Suprapubic skin (tissue), 4 donors: ENCODE results near the gene KHDC4. TPM values are rescaled to one million over a fixed set of nuclear protein-coding genes. Genes with fewer than 3 reads are reported as not detected.

Experiments used
- DNase-seq, 2 donors: peaks; one replicate each; pipeline ENCODE4 v3.0.0-alpha.2; 2019; ENCODE audit warnings: low spot score in 2 of 2
- H3K27ac ChIP-seq: fragments of 200-600 bp; sonication (generic); one replicate; pipeline ENCODE4 v1.5.1; 2019
- H3K27me3 ChIP-seq: fragments of 200-600 bp; sonication (generic); one replicate; pipeline ENCODE4 v1.5.1; 2019
- H3K36me3 ChIP-seq: fragments of 200-600 bp; sonication (generic); one replicate; pipeline ENCODE4 v1.5.1; 2019
- H3K4me1 ChIP-seq: fragments of 200-600 bp; sonication (generic); one replicate; pipeline ENCODE4 v1.5.1; 2019
- H3K4me3 ChIP-seq: fragments of 200-600 bp; sonication (generic); one replicate; pipeline ENCODE4 v1.5.1; 2019; ENCODE audit warnings: mild to moderate bottlenecking
- H3K9me3 ChIP-seq: fragments of 200-600 bp; sonication (generic); one replicate; pipeline ENCODE4 v1.5.1; 2019
- CTCF ChIP-seq, 2 donors: fragments of 200-600 bp in 1 of 2; fragments of 450-650 bp in 1 of 2; sonication (generic) in 1 of 2; IDR thresholded peaks; one replicate each; pipeline ENCODE4 v1.5.1; 2016 to 2019; ENCODE audit warnings: antibody characterized with exemption in 2 of 2, mild to moderate bottlenecking in 1 of 2, moderate library complexity in 1 of 2
- EP300 ChIP-seq: sonication (generic); formaldehyde crosslinking; IDR thresholded peaks from one replicate; pipeline ENCODE4 v1.6.1; 2017; ENCODE audit warnings: antibody characterized with exemption
- POLR2A ChIP-seq, 2 donors: fragments of 450-650 bp; IDR thresholded peaks; one replicate each; pipeline ENCODE4 v1.6.1; 2017; ENCODE audit warnings: antibody characterized with exemption in 2 of 2, mild to moderate bottlenecking in 2 of 2, moderate library complexity in 2 of 2
- POLR2AphosphoS5 ChIP-seq, 3 donors: sonication (generic); formaldehyde crosslinking; IDR thresholded peaks; one replicate each; pipeline ENCODE4 v1.6.1; 2017; ENCODE audit warnings: antibody characterized with exemption in 3 of 3
- WGBS: methylation state at CpG from one replicate; pipeline ENCODE4 v1.1.5; 2018; 5-methylcytosine and 5-hydroxymethylcytosine counted together
- total RNA-seq, 4 donors: library from RNA; depleted of rRNA; stranded (reverse); fragments of >200 nt; gene quantifications; one replicate each; pipeline ENCODE4 v1.1.0, GENCODE V29; 2016

KHDC4 gene
- total RNA-seq, 4 donors from 2014 or later = 33.6 to 116 (median 50.3) TPM

DNA sequence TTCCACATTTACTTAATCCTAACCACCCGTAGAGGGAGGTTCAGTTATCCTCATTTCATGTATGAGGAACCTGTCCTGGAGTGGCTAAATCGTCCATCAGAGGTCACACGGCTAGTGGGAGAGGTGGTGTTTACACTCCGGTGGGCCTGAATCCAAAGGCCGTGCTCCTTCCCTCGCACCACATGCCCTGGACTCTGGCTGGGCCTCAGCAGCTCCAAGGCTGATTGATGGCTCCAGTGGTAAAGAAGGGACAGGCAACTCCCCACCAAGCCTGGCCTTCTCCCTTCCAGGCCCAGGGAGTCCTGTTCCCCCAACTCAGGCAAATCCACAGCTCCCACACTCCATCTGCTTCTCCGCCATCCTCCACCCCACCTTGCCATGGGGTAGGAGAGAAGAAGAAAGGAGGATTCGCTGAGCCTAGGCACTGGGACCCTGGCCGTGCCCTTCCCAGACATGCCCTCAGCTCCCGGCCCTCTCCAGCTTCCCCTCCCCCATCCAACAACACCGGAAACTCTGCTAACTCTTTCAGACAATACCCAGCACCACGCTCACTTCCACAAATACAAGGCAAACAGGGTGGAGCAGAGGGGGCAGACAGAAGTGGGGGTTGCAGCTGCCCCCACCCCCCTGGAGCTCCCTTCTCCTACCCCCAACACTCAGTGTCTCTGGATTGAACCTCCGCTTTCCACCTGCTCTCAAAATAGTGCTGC is 33.3 kb upstream of the KHDC4 start:
- Histone ChIP-seq H3K4me1 (peaks cover 60% of the 10 kb centered on the region), H3K27me3 (no peaks in the 10 kb centered on the region), H3K9me3 (no peaks in the 10 kb centered on the region), H3K4me3 (no peak overlapping the region), H3K27ac (peak overlapping the region; percentile 63), H3K36me3 (peaks cover 66% of the 10 kb centered on the region)
- TF ChIP-seq EP300 = no peak
- TF ChIP-seq POLR2A (IDR thresholded peaks at IDR 0.05) = no peak
- TF ChIP-seq POLR2AphosphoS5 (IDR thresholded peaks at IDR 0.05) = no peak
- TF ChIP-seq CTCF (IDR thresholded peaks at IDR 0.05) = no peak
- 66% methylated on average over 13 of the region's 13 CpGs for WGBS
- no peak for DNase-seq

- H3K36me3 ChIP-seq = peaks cover 73% of the 10 kb centered on the region
- H3K27me3 ChIP-seq = no peaks in the 10 kb centered on the region
- peaks cover 60% of the 10 kb centered on the region for H3K4me1 ChIP-seq
- no peak for DNase-seq
- H3K4me3 ChIP-seq = no peak overlapping the region
- H3K9me3 ChIP-seq = no peaks in the 10 kb centered on the region
- 65% methylated on average over 7 of the region's 7 CpGs for WGBS
- TF ChIP-seq CTCF (IDR thresholded peaks at IDR 0.05) (no peak), POLR2AphosphoS5 (IDR thresholded peaks at IDR 0.05) (no peak), POLR2A (IDR thresholded peaks at IDR 0.05) (no peak), EP300 (no peak)
- peak overlapping the region; percentile 1 for H3K27ac ChIP-seq
Observed at GRCh38 chr1:155966750-155967149, 32.5 kb upstream of the KHDC4 start.

DNA sequence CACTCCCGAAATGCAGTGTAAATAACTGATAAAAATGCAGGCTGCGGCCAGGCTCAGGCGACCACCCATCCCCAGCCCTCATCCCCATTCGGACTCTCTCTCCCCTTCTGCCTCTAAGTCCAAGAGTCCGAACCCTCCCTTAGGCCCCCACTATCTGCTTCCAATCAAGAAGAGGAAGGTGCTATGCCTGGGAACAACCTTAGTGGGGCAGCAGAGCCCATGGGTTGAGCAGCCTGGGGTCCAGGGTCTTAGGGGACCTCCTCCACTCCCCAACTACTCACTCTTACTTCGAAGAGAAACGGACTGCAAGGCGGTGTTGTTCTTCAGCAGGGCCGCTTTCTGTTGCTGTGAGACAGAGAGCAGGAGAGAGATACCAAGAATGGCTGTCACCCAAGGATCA is 31.9 kb upstream of the KHDC4 start:
- H3K4me1 ChIP-seq = peaks cover 59% of the 10 kb centered on the region
- no peaks in the 10 kb centered on the region for H3K9me3 ChIP-seq
- no peak overlapping the region for H3K4me3 ChIP-seq
- 83% methylated on average over 9 of the region's 9 CpGs for WGBS
- TF ChIP-seq POLR2A (IDR thresholded peaks at IDR 0.05) (no peak), POLR2AphosphoS5 (IDR thresholded peaks at IDR 0.05) (no peak), CTCF (IDR thresholded peaks at IDR 0.05) (no peak), EP300 (no peak)
- no peak for DNase-seq
- H3K27me3 ChIP-seq = no peaks in the 10 kb centered on the region
- peak overlapping the region; percentile 1 for H3K27ac ChIP-seq
- peaks cover 79% of the 10 kb centered on the region for H3K36me3 ChIP-seq

DNA sequence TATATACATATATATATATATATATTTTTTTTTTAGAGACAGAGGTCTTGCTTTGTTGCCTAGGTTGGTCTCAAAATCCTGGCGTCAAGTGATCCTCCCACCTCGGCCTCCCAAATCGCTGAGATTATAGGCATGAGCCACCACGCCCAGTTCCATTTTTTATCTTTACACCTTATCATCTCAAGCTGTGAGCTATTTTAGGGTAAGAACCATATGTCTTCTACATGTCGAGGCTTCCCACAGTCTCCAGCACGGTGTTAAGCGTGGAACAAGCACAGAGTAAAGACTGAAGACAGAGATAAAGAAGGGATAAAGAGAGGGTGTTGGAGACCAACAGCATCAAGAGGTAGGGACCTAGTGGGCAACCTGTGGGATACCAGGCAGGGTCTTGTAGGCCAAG is 30.0 kb upstream of the KHDC4 start:
- TF ChIP-seq POLR2A (IDR thresholded peaks at IDR 0.05) (no peak), POLR2AphosphoS5 (IDR thresholded peaks at IDR 0.05) (no peak), EP300 (no peak), CTCF (IDR thresholded peaks at IDR 0.05) (no peak)
- peaks cover 95% of the 10 kb centered on the region for H3K36me3 ChIP-seq
- peaks cover 40% of the 10 kb centered on the region for H3K4me1 ChIP-seq
- no peaks in the 10 kb centered on the region for H3K9me3 ChIP-seq
- H3K27me3 ChIP-seq = no peaks in the 10 kb centered on the region
- no peak for DNase-seq
- no peak overlapping the region for H3K27ac ChIP-seq
- H3K4me3 ChIP-seq = no peak overlapping the region
- WGBS = 86% methylated on average over 7 of the region's 7 CpGs

- WGBS = 77% methylated on average over 18 of the region's 18 CpGs
- Histone ChIP-seq H3K4me3 (no peak overlapping the region), H3K27ac (no peak overlapping the region), H3K27me3 (no peaks in the 10 kb centered on the region), H3K4me1 (peaks cover 26% of the 10 kb centered on the region), H3K36me3 (peaks cover 97% of the 10 kb centered on the region), H3K9me3 (no peaks in the 10 kb centered on the region)
- DNase-seq = no peak
- no peak for TF ChIP-seq EP300
- no peak for TF ChIP-seq CTCF (IDR thresholded peaks at IDR 0.05)
- TF ChIP-seq POLR2A (IDR thresholded peaks at IDR 0.05) = no peak
- no peak for TF ChIP-seq POLR2AphosphoS5 (IDR thresholded peaks at IDR 0.05)
Observed at GRCh38 chr1:155962599-155963211, 28.5 kb upstream of the KHDC4 start.
